GM12878 (cell line): Measurements from ENCODE around the gene BBS9.

Experiments used
- BCL11A ChIP-seq: IDR thresholded peaks from 2 replicates; pipeline ENCODE4 v1.6.1; 2011; ENCODE audit warnings: low read depth, low read length
- CEBPB ChIP-seq, 2 experiments: fragments of 150-350 bp in 1 of 2; IDR thresholded peaks; 2 replicates each; pipeline ENCODE4 v1.6.1; 2012 to 2014; ENCODE audit warnings: low read depth in 2 of 2, low read length in 2 of 2, borderline replicate concordance in 1 of 2, inconsistent platforms in 1 of 2
- CTCF ChIP-seq, 3 experiments: IDR thresholded peaks in 2 of 3; conservative IDR thresholded peaks in 1 of 3; 2 replicates each; pipeline ENCODE4 v1.5.1; 2011; ENCODE audit warnings: low read depth in 3 of 3, low read length in 3 of 3, mild to moderate bottlenecking in 3 of 3, control low read depth in 2 of 3, moderate library complexity in 2 of 3, inconsistent platforms in 1 of 3, mixed read lengths in 1 of 3; ENCODE audit not compliant: control insufficient read depth in 2 of 3, insufficient read depth in 1 of 3; ENCODE audit errors: extremely low read depth in 1 of 3
- EZH2 ChIP-seq: IDR thresholded peaks from 2 replicates; pipeline ENCODE4 v1.6.1; 2012; ENCODE audit warnings: low read depth, mild to moderate bottlenecking, control low read depth, inconsistent platforms, low read length, borderline replicate concordance; ENCODE audit not compliant: control insufficient read depth
- MAX ChIP-seq: IDR thresholded peaks from 2 replicates; pipeline ENCODE4 v1.6.1; 2012; ENCODE audit warnings: low read depth, low read length, improper control_type of control experiment
- POLR2A ChIP-seq: IDR thresholded peaks from 2 replicates; pipeline ENCODE4 v1.6.1; 2011; ENCODE audit warnings: low read depth, mild to moderate bottlenecking, low read length
- POLR2AphosphoS2 ChIP-seq: IDR thresholded peaks from 2 replicates; pipeline ENCODE4 v1.6.1; 2011; ENCODE audit warnings: low read depth, mild to moderate bottlenecking, low read length, improper control_type of control experiment, moderate library complexity
- RCOR1 ChIP-seq: conservative IDR thresholded peaks from 2 replicates; pipeline ENCODE4 v1.6.1; 2012; ENCODE audit warnings: low read depth, low read length, improper control_type of control experiment
- SMC3 ChIP-seq: IDR thresholded peaks from 2 replicates; pipeline ENCODE4 v1.6.1; 2011; ENCODE audit warnings: low read length, improper control_type of control experiment, borderline replicate concordance
- ZNF274 ChIP-seq: IDR thresholded peaks from one replicate; pipeline ENCODE4 v1.8.0; 2011; ENCODE audit not compliant: insufficient read length, insufficient read depth
- ZZZ3 ChIP-seq: IDR thresholded peaks from 2 replicates; pipeline ENCODE4 v1.6.1; 2011; ENCODE audit warnings: low read depth; ENCODE audit not compliant: control insufficient read depth, insufficient read length
- TF ChIP-seq, protein P1 (sequence below): fragments of 450-650 bp; IDR thresholded peaks from 2 replicates; pipeline ENCODE4 v1.6.1; 2017; ENCODE audit warnings: mild to moderate bottlenecking

DNA sequence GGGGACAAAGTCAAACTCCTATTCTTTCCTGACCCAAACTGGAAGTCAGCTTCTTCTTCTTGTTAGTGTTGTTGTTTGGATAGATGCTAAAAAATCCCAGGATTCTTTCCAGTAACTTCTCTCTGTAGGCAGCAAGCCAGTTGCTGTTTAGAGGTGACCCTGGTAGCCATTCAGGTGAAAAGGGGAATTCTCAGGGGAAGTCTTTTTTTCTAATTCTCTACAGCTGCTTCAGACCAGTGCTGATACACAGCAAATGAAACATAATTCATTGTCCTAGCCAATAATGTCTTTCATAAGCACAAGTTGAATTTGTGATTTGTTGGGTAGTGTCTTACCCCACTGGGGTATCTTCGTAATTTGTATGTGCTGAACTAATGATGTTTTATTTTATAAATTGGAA is 357.3 kb downstream of the BBS9 start:
- no peak for TF ChIP-seq SMC3
- TF ChIP-seq EZH2, result no peak
- TF ChIP-seq BCL11A, result no peak
- no peak for TF ChIP-seq CTCF (IDR thresholded peaks at IDR 0.05 in 2 of 3, conservative IDR thresholded peaks at IDR 0.05 in 1 of 3; ENCODE audit: control insufficient read depth in 2 of 3, extremely low read depth in 1 of 3, insufficient read depth in 1 of 3, low read depth in 3 of 3, low read length in 3 of 3)
- TF ChIP-seq ZZZ3, result no peak
- TF ChIP-seq RCOR1, result no peak
- no peak for TF ChIP-seq CEBPB (IDR thresholded peaks at IDR 0.05; ENCODE audit: borderline replicate concordance in 1 of 2, low read depth in 2 of 2, low read length in 2 of 2)
- TF ChIP-seq, protein P1, sequence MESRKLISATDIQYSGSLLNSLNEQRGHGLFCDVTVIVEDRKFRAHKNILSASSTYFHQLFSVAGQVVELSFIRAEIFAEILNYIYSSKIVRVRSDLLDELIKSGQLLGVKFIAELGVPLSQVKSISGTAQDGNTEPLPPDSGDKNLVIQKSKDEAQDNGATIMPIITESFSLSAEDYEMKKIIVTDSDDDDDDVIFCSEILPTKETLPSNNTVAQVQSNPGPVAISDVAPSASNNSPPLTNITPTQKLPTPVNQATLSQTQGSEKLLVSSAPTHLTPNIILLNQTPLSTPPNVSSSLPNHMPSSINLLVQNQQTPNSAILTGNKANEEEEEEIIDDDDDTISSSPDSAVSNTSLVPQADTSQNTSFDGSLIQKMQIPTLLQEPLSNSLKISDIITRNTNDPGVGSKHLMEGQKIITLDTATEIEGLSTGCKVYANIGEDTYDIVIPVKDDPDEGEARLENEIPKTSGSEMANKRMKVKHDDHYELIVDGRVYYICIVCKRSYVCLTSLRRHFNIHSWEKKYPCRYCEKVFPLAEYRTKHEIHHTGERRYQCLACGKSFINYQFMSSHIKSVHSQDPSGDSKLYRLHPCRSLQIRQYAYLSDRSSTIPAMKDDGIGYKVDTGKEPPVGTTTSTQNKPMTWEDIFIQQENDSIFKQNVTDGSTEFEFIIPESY, result no peak
- no peak for TF ChIP-seq ZNF274
- no peak for TF ChIP-seq MAX
- TF ChIP-seq POLR2AphosphoS2, result no peak
- TF ChIP-seq POLR2A, result no peak
